T-helper 9 cell (primary cell): ENCODE measurements around the gene HPCAL1.

ENCODE experiments used
- DNase-seq: peaks from one replicate; pipeline ENCODE4 v3.0.0-alpha.2; 2020

The HPCAL1 gene

GRCh38 chr2:10473121-10473756 is 170.5 kb downstream of the HPCAL1 start:
- DNase-seq: no peak

- no peak for DNase-seq
Observed at GRCh38 chr2:10475221-10475722, 172.6 kb downstream of the HPCAL1 start.

- DNase-seq: no peak
Observed at GRCh38 chr2:10475811-10476660, 173.3 kb downstream of the HPCAL1 start.

GRCh38 chr2:10476723-10477442 is 174.2 kb downstream of the HPCAL1 start:
- DNase-seq: no peak
